ENCODE results near the gene METAP2.

METAP2 gene

GRCh38 chr12:95509300-95509699, 35.3 kb downstream of the METAP2 start:
- no peak for DNase-seq (ENCODE audit: low spot score)
- FAIRE-seq: no peak

GRCh38 chr12:95511977-95512376, 38.0 kb downstream of the METAP2 start:
- no peak for FAIRE-seq

GRCh38 chr12:95513599-95513998, 39.6 kb downstream of the METAP2 start:
- no peak for DNase-seq (ENCODE audit: low spot score)
- no peak for FAIRE-seq

More at GRCh38 chr12:95511977-95512376, 38.0 kb downstream of the METAP2 start:
- no peak for DNase-seq (ENCODE audit: low spot score)

- DNase-seq (ENCODE audit: low spot score) (no peak), FAIRE-seq (no peak)
These were observed 41.2 kb downstream of the METAP2 start for GRCh38 chr12:95515197-95515596.

- FAIRE-seq: no peak
- no peak for DNase-seq (ENCODE audit: low spot score)
These were observed 42.8 kb downstream of the METAP2 start for GRCh38 chr12:95516757-95517156.

GRCh38 chr12:95517246-95517645, 43.3 kb downstream of the METAP2 start:
- FAIRE-seq (no peak), DNase-seq (ENCODE audit: low spot score) (no peak)

GRCh38 chr12:95518944-95519343, 45.0 kb downstream of the METAP2 start:
- FAIRE-seq: no peak
- DNase-seq (ENCODE audit: low spot score): no peak

GRCh38 chr12:95520816-95521215, 46.9 kb downstream of the METAP2 start:
- DNase-seq (ENCODE audit: low spot score) (no peak), FAIRE-seq (no peak)

GRCh38 chr12:95522692-95523091, 48.7 kb downstream of the METAP2 start:
- DNase-seq (ENCODE audit: low spot score) (no peak), FAIRE-seq (no peak)

GRCh38 chr12:95528431-95528830, 54.5 kb downstream of the METAP2 start:
- DNase-seq (ENCODE audit: low spot score) (no peak), FAIRE-seq (no peak)

GRCh38 chr12:95529693-95530225, 55.8 kb downstream of the METAP2 start:
- no peak for DNase-seq (ENCODE audit: low spot score)
- FAIRE-seq: no peak

- FAIRE-seq: no peak
- no peak for DNase-seq (ENCODE audit: low spot score)
These were observed 58.9 kb downstream of the METAP2 start for GRCh38 chr12:95532851-95533250.

- FAIRE-seq: no peak
These were observed 60.0 kb downstream of the METAP2 start for GRCh38 chr12:95533985-95534384.

GRCh38 chr12:95538006-95538405, 64.1 kb downstream of the METAP2 start:
- no peak for FAIRE-seq
- peak; percentile 1 for DNase-seq (ENCODE audit: low spot score)

More at GRCh38 chr12:95533985-95534384, 60.0 kb downstream of the METAP2 start:
- no peak for DNase-seq (ENCODE audit: low spot score)

- DNase-seq (ENCODE audit: low spot score) (no peak), FAIRE-seq (no peak)
These were observed 64.7 kb downstream of the METAP2 start for GRCh38 chr12:95538656-95539055.

- FAIRE-seq: no peak
- DNase-seq (ENCODE audit: low spot score): no peak
These were observed 67.5 kb downstream of the METAP2 start for GRCh38 chr12:95541436-95541835.

- FAIRE-seq (no peak), DNase-seq (ENCODE audit: low spot score) (no peak)
These were observed 69.4 kb downstream of the METAP2 start for GRCh38 chr12:95543305-95543704.

GRCh38 chr12:95544756-95545155, 70.8 kb downstream of the METAP2 start:
- no peak for DNase-seq (ENCODE audit: low spot score)
- no peak for FAIRE-seq

- FAIRE-seq (no peak), DNase-seq (ENCODE audit: low spot score) (no peak)
These were observed 71.4 kb downstream of the METAP2 start for GRCh38 chr12:95545303-95545702.

GRCh38 chr12:95545731-95546490, 72.0 kb downstream of the METAP2 start:
- FAIRE-seq (no peak), DNase-seq (ENCODE audit: low spot score) (no peak)

- FAIRE-seq (no peak), DNase-seq (ENCODE audit: low spot score) (no peak)
These were observed 72.5 kb downstream of the METAP2 start for GRCh38 chr12:95546491-95546813.

GRCh38 chr12:95547522-95548055, 73.6 kb downstream of the METAP2 start:
- DNase-seq (ENCODE audit: low spot score): no peak
- no peak for FAIRE-seq

- no peak for DNase-seq (ENCODE audit: low spot score)
- no peak for FAIRE-seq
These were observed 74.1 kb downstream of the METAP2 start for GRCh38 chr12:95548056-95548538.
